BJ (cell line): ENCODE data around the gene BCL2. TPM values are rescaled to one million over a fixed set of nuclear protein-coding genes. Genes with fewer than 3 reads are reported as not detected.

ENCODE experiments used
- CTCF ChIA-PET: fragments of 350-600 bp; formaldehyde crosslinking; extraction: SDS; loops from one replicate; lab custom pipeline; 2021; ENCODE audit warnings: antibody characterized with exemption, inconsistent platforms; lab: Yijun Ruan, JAX
- POLR2A ChIA-PET: fragments of 300-600 bp; sonication (Branson Sonifier 250); formaldehyde crosslinking; extraction: SDS; loops from one replicate; lab custom pipeline; 2021; ENCODE audit warnings: antibody characterized with exemption; lab: Charles Lee
- DNase-seq: peaks from one replicate; pipeline ENCODE4 v3.0.0-alpha.2; 2011; ENCODE audit warnings: low read depth
- H3K27me3 ChIP-seq: 2 replicates; pipeline ENCODE4 v1.6.0; 2011; ENCODE audit warnings: low read length; ENCODE audit not compliant: control insufficient read depth, insufficient read depth
- H3K36me3 ChIP-seq: 2 replicates; pipeline ENCODE4 v1.5.1; 2011; ENCODE audit warnings: low read length; ENCODE audit not compliant: control insufficient read depth, insufficient read depth
- H3K4me3 ChIP-seq: 2 replicates; pipeline ENCODE4 v1.5.1; 2011; ENCODE audit warnings: low read depth, mild to moderate bottlenecking, control low read depth, low read length
- polyA plus RNA-seq: library from polyadenylated mRNA; depleted of rRNA; stranded (reverse); fragments of >200 nt; gene quantifications from 2 replicates; pipeline ENCODE4 v1.2.3, GENCODE V29; 2011
- TF ChIP-seq, protein P1 (sequence below): IDR thresholded peaks from 2 replicates; pipeline ENCODE4 v1.5.1; 2011; ENCODE audit warnings: low read depth, mild to moderate bottlenecking, control low read depth, inconsistent platforms, low read length, moderate library complexity; ENCODE audit not compliant: insufficient read depth

BCL2 gene
- polyA plus RNA-seq, 1 experiment, result 0.15 TPM

DNA sequence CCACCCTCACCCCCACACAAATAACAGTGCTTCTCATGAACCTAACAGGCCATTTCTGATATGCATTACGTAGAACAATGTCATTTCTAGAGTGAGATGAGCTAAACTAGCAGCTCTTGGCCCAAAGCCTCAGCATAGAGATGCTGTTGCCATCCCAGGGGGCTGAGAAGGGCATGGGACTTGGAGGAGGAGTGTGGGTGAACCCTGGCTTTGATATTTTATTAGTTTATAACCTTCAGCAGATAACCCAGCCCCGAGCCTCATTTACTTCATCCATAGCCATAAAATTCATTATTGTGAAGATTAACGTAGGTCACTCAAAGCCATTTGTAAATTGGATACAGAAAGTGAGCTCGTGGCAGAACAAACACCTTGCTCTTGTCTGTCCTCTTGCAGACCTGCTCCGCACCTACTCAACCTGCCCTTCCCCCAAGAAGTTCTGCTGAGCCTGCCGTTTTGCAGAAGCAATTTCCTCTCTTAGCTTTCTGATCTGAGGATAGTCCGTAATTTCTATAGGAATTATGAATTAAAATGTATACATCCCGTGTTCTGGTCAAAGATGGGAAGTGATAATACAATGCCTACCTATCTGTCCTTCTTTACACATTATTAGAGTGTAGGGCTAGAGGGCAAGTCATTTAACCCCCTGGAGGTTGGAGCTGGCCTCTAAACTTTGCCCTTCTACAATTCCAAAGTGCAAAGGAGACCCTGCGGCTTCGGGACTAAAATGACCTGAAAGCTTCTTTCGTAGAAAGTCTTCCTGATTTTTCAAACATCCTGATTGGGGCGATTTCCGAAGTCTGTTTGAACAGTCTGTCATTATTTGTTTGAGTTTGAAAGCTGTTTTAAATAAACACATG lies 187.4 kb downstream of the BCL2 start:
- H3K27me3 ChIP-seq, result peaks cover 7% of the 10 kb centered on the region; the same call in 1 of the 2 replicates
- H3K36me3 ChIP-seq, result no peaks in the 10 kb centered on the region
- no peak for DNase-seq
- no peak overlapping the region for H3K4me3 ChIP-seq
- CTCF ChIA-PET, result interaction anchor here (0.8 to 7.0 kb wide), 21 partner anchors 9 to 717 kb away, joined by 3 to 76 read pairs (median 5); partner anchors contain the start of gene BCL2
- POLR2A ChIA-PET, result no interaction called here
- TF ChIP-seq, protein P1, sequence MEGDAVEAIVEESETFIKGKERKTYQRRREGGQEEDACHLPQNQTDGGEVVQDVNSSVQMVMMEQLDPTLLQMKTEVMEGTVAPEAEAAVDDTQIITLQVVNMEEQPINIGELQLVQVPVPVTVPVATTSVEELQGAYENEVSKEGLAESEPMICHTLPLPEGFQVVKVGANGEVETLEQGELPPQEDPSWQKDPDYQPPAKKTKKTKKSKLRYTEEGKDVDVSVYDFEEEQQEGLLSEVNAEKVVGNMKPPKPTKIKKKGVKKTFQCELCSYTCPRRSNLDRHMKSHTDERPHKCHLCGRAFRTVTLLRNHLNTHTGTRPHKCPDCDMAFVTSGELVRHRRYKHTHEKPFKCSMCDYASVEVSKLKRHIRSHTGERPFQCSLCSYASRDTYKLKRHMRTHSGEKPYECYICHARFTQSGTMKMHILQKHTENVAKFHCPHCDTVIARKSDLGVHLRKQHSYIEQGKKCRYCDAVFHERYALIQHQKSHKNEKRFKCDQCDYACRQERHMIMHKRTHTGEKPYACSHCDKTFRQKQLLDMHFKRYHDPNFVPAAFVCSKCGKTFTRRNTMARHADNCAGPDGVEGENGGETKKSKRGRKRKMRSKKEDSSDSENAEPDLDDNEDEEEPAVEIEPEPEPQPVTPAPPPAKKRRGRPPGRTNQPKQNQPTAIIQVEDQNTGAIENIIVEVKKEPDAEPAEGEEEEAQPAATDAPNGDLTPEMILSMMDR, result no peak

DNA sequence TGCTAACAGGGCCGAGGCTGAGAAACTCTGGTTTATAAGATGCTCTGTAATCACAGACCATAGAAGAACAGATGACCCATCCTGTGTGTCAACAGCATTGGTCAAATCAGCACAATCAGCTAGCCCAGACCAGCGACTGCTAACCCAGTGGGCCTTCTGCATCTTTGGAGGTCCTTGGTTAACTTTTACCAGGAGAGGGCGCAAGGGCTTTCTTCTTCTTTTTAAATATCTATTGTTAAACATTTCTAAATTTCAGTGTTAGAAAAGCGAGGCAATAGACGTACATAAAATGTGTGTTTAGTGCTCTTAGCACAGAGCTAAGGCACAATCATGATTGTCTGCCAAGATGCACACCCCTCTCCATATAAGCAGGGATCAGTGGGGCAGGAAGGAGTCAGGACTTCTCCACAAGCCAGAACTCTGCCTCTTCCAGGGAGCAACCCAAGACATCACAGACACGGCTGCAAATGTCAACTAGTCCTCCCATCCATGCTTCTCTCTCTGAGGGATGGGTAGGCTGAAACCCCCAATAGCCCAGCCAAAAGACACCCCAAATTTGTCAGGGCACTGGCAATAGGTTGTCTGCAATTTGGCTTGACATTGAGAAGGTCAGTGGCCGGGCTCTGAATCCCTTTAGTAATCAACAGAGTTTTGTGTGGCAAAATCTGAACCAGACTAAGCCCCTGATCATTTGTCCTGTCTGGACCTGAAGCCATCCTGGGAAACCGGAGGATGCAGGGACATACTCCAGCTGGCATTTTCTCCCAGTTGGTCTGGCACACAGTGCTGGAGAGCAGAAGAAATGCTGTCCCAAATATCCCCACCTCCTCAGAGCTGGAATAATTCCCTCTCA lies 188.2 kb downstream of the BCL2 start:
- H3K4me3 ChIP-seq, result no peak overlapping the region
- ChIA-PET POLR2A (no interaction called here), CTCF (interaction anchor here (0.8 to 7.0 kb wide), 24 partner anchors 8 to 313 kb away, joined by 3 to 76 read pairs (median 4); partner anchors contain the start of gene BCL2)
- peaks cover 7% of the 10 kb centered on the region; the same call in 1 of the 2 replicates for H3K27me3 ChIP-seq
- peak; percentile 3 for DNase-seq
- no peaks in the 10 kb centered on the region for H3K36me3 ChIP-seq
- TF ChIP-seq, protein P1, result peak; percentile 67

DNA sequence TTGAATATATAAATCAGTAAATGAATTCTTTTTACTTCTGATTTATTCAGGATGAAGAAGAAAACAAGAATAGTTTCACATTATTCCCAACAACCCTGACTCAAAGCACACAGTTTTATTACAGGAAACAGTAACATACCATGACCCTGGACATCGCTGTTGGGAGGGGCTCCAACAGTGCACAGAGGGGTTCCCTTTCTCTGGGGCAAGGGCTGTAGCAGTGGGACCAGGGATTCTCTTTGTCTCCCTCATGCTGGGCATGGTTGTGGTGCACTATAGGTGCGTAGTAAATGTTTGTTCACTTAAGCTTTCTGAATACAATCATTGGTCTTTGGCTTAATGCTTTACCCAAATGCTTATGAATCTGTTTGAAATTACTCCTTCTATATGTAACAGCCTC lies 189.4 kb downstream of the BCL2 start:
- no peak for DNase-seq
- TF ChIP-seq, protein P1, result no peak
- Histone ChIP-seq H3K36me3 (no peaks in the 10 kb centered on the region), H3K27me3 (peaks cover 7% of the 10 kb centered on the region; the same call in 1 of the 2 replicates), H3K4me3 (no peak overlapping the region)
- POLR2A ChIA-PET, result no interaction called here
- CTCF ChIA-PET, result interaction anchor here (1.0 to 7.0 kb wide), 10 partner anchors 19 to 312 kb away, joined by 3 to 76 read pairs (median 4); partner anchors contain the start of gene BCL2

DNA sequence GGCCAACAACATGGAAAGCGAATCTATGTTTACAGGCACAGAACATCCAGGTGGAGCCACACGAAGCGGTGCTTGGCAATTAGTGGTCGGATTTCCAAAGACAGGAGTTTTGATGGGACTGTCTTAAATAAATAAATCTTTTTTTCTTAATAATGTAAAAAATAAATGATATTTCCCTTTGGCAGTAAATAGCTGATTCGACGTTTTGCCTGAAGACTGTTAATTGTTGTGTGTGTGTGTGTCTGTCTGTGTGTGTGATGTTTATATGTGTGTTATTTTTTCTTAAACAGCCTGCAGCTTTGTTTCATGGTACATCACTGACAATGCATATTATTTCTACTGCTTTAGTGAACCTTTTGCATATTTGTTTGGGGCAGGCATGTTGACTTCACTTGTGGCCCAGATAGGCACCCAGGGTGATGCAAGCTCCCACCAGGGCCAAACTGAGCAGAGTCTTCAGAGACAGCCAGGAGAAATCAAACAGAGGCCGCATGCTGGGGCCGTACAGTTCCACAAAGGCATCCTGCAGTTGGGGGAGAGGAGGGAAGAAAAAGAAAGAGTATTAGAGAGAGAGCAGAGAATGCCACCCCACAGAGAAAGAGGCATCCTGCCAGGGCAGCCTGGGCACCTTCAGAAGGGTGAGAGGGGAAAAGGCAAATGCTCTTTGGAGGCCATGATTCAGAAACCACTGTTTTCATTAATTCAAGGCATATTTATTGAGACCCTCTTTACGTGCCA lies 191.2 kb downstream of the BCL2 start:
- H3K36me3 ChIP-seq, result no peaks in the 10 kb centered on the region
- ChIA-PET CTCF (interaction anchor here (0.6 to 7.0 kb wide), 6 partner anchors 11 to 310 kb away, joined by 3 to 76 read pairs (median 11); partner anchors contain the start of gene BCL2), POLR2A (no interaction called here)
- no peak for DNase-seq
- TF ChIP-seq, protein P1, result no peak
- H3K4me3 ChIP-seq, result no peak overlapping the region
- peaks cover 7% of the 10 kb centered on the region; the same call in 1 of the 2 replicates for H3K27me3 ChIP-seq
